GM21786 (cell line): ENCODE measurements around the gene GRAP2.
"Not testable (repeated sequence)": the region's sequence is repeated elsewhere in the genome, so short reads cannot be mapped to it uniquely, and the experiment has no call there.

Experiments
- ATAC-seq: cut with Tn5 transposase; IDR thresholded peaks from one replicate; pipeline ENCODE4 v1.9.1; 2021; ENCODE audit not compliant: unreplicated experiment

The GRAP2 gene

GRCh38 chr22:39900306-39901227, at the start of gene GRAP2:
Gene GRAP2, plus strand, starts transcription at chr22:39901084. Its CDS starts 46,023 bp downstream, at chr22:39947107.
- no peak for ATAC-seq

- no peak for ATAC-seq
Observed at GRCh38 chr22:39851606-39852315, 49.1 kb upstream of the GRAP2 start.

GRCh38 chr22:39852799-39853198, 48.1 kb upstream of the GRAP2 start:
- ATAC-seq, result no peak

- no peak for ATAC-seq
Observed at GRCh38 chr22:39856588-39856987, 44.3 kb upstream of the GRAP2 start.

GRCh38 chr22:39859903-39860588, 40.8 kb upstream of the GRAP2 start:
- no peak for ATAC-seq

- ATAC-seq, result no peak
Observed at GRCh38 chr22:39868741-39869140, 32.1 kb upstream of the GRAP2 start.

GRCh38 chr22:39869797-39870196, 31.1 kb upstream of the GRAP2 start:
- not testable (repeated sequence) for ATAC-seq

- ATAC-seq, result no peak
Observed at GRCh38 chr22:39871008-39871798, 29.7 kb upstream of the GRAP2 start.

- no peak for ATAC-seq
Observed at GRCh38 chr22:39872548-39872947, 28.3 kb upstream of the GRAP2 start.

GRCh38 chr22:39873965-39874364, 26.9 kb upstream of the GRAP2 start:
- no peak for ATAC-seq

GRCh38 chr22:39875176-39875885, 25.6 kb upstream of the GRAP2 start:
- ATAC-seq, result not testable (repeated sequence)

- no peak for ATAC-seq
Observed at GRCh38 chr22:39877079-39877845, 23.6 kb upstream of the GRAP2 start.

- ATAC-seq, result no peak
Observed at GRCh38 chr22:39880722-39881121, 20.2 kb upstream of the GRAP2 start.

GRCh38 chr22:39883057-39883456, 17.8 kb upstream of the GRAP2 start:
- ATAC-seq, result no peak

- not testable (repeated sequence) for ATAC-seq
Observed at GRCh38 chr22:39889924-39890323, 11.0 kb upstream of the GRAP2 start.

- no peak for ATAC-seq
Observed at GRCh38 chr22:39893526-39893925, 7.4 kb upstream of the GRAP2 start, which contains the start of gene ENTHD1. Gene ENTHD1, minus strand, starts transcription at chr22:39893760. Its CDS starts 6,012 bp downstream, at chr22:39887748.

GRCh38 chr22:39894554-39895092, 6.3 kb upstream of the GRAP2 start:
- ATAC-seq, result no peak

- no peak for ATAC-seq
Observed at GRCh38 chr22:39895682-39896081, 5.2 kb upstream of the GRAP2 start.
